ENCODE measurements around the gene PEX13. TPM values are rescaled to one million over a fixed set of nuclear protein-coding genes. Genes with fewer than 3 reads are reported as not detected.
A peak's percentile ranks its signal among the peaks of the same experiment; 100 is the strongest.

PEX13 gene
- total and polyA plus RNA-seq, 10 of the 15 experiments (the other 5 are each of a cell fraction or from before 2014, with no cell fraction given), result 2.6 to 27.6 (median 17.8) TPM

GRCh38 chr2:61017003-61017555 lies 441 bp upstream of the PEX13 start (continued):
- TF ChIP-seq, protein P1, sequence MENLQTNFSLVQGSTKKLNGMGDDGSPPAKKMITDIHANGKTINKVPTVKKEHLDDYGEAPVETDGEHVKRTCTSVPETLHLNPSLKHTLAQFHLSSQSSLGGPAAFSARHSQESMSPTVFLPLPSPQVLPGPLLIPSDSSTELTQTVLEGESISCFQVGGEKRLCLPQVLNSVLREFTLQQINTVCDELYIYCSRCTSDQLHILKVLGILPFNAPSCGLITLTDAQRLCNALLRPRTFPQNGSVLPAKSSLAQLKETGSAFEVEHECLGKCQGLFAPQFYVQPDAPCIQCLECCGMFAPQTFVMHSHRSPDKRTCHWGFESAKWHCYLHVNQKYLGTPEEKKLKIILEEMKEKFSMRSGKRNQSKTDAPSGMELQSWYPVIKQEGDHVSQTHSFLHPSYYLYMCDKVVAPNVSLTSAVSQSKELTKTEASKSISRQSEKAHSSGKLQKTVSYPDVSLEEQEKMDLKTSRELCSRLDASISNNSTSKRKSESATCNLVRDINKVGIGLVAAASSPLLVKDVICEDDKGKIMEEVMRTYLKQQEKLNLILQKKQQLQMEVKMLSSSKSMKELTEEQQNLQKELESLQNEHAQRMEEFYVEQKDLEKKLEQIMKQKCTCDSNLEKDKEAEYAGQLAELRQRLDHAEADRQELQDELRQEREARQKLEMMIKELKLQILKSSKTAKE (IDR thresholded peaks at IDR 0.05; ENCODE audit: low read depth, poor library complexity, severe bottlenecking), result peak; percentile 87
- peak; percentile 100 for TF ChIP-seq RELB (IDR thresholded peaks at IDR 0.05; ENCODE audit: low read depth)
- peak; percentile 91; the same call in 1 of the 2 replicates for TF ChIP-seq RB1 (IDR thresholded peaks at IDR 0.05; ENCODE audit: borderline replicate concordance)
- peak; percentile 86 for TF ChIP-seq TARDBP (IDR thresholded peaks at IDR 0.05; ENCODE audit: borderline replicate concordance)
- TF ChIP-seq SREBF1 (IDR thresholded peaks at IDR 0.05; ENCODE audit: low read length), result 0 out of 2 replicates have a peak, but pooled peaks have one; percentile 46
- TF ChIP-seq ETV6 (conservative IDR thresholded peaks at IDR 0.05 in 1 of 2, IDR thresholded peaks at IDR 0.05 in 1 of 2; ENCODE audit: borderline replicate concordance in 1 of 2, low read depth in 1 of 2), result peak in 1 of 2 experiments; percentile 53; a peak in 2 of 4 replicates
- 0 out of 2 replicates have a peak, but pooled peaks have one; percentile 26 for TF ChIP-seq TCF12 (IDR thresholded peaks at IDR 0.05; ENCODE audit: low read depth, low read length)
- peak in 1 of 2 experiments; percentile 72; a peak in 1 of 4 replicates for TF ChIP-seq SRF (IDR thresholded peaks at IDR 0.05; ENCODE audit: low read depth in 2 of 2, low read length in 2 of 2)
- TF ChIP-seq TBL1XR1 (IDR thresholded peaks at IDR 0.05; ENCODE audit: low read depth, low read length), result 0 out of 2 replicates have a peak, but pooled peaks have one; percentile 69
- TF ChIP-seq ASH2L (IDR thresholded peaks at IDR 0.05; ENCODE audit: borderline replicate concordance, low read depth), result peak; percentile 53; the same call in 1 of the 2 replicates
- no peak for TF ChIP-seq ZNF217 (IDR thresholded peaks at IDR 0.05)
- TF ChIP-seq SIN3A (IDR thresholded peaks at IDR 0.05; ENCODE audit: low read depth, low read length), result peak; percentile 94
- TF ChIP-seq HSF1 (IDR thresholded peaks at IDR 0.05; ENCODE audit: low read depth, low read length), result peak; percentile 37; the same call in 1 of the 2 replicates
- TF ChIP-seq MXI1 (IDR thresholded peaks at IDR 0.05; ENCODE audit: low read depth, low read length), result peak; percentile 86
- TF ChIP-seq RBBP5 (conservative IDR thresholded peaks at IDR 0.05), result peak; percentile 91
- peak; percentile 99 for TF ChIP-seq ZBTB40 (IDR thresholded peaks at IDR 0.05; ENCODE audit: borderline replicate concordance)
- TF ChIP-seq MTA2 (IDR thresholded peaks at IDR 0.05; ENCODE audit: low read depth), result 0 out of 2 replicates have a peak, but pooled peaks have one; percentile 44
- TF ChIP-seq E2F4 (IDR thresholded peaks at IDR 0.05; ENCODE audit: low read depth, low read length), result no peak
- peak; percentile 99 for TF ChIP-seq GABPA (IDR thresholded peaks at IDR 0.05; ENCODE audit: low read depth)

All from GM12878 (cell line).